GM21390 (cell line): ENCODE measurements around the gene CRADD.
"Not testable (repeated sequence)": the region's sequence is repeated elsewhere in the genome, so short reads cannot be mapped to it uniquely, and the experiment has no call there.

Source experiments
- ATAC-seq: cut with Tn5 transposase; IDR thresholded peaks from one replicate; pipeline ENCODE4 v1.9.1; 2021; ENCODE audit not compliant: unreplicated experiment

CRADD gene

GRCh38 chr12:93705237-93705636 is 28.1 kb downstream of the CRADD start:
- ATAC-seq: no peak

- no peak for ATAC-seq
Measured at GRCh38 chr12:93706387-93706786, 29.2 kb downstream of the CRADD start.

GRCh38 chr12:93706824-93707223 is 29.6 kb downstream of the CRADD start:
- ATAC-seq: no peak

- ATAC-seq: no peak
Measured at GRCh38 chr12:93707836-93708235, 30.7 kb downstream of the CRADD start.

DNA sequence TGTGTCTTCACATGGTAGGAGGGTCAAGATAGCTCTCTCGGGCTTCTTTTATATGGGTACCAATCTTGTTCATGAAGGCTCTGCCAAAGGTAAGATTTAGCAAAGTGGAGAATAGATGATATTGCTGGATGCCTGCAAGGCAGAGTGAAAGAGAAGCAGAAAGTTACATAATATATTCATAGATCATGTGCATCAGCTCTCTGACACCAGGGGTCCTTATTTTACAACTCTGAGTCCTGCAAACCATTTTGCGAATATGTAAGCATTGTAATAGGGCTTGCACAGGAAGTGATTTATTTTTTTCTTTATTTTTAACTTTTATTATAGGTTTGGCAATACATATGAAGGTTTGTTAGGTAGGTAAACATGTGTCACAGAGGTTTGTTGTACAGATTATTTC is 31.8 kb downstream of the CRADD start:
- no peak for ATAC-seq

GRCh38 chr12:93709386-93709785 is 32.2 kb downstream of the CRADD start:
- no peak for ATAC-seq

GRCh38 chr12:93710574-93710926 is 33.4 kb downstream of the CRADD start:
- no peak for ATAC-seq

GRCh38 chr12:93711502-93711901 is 34.3 kb downstream of the CRADD start:
- not testable (repeated sequence) for ATAC-seq

DNA sequence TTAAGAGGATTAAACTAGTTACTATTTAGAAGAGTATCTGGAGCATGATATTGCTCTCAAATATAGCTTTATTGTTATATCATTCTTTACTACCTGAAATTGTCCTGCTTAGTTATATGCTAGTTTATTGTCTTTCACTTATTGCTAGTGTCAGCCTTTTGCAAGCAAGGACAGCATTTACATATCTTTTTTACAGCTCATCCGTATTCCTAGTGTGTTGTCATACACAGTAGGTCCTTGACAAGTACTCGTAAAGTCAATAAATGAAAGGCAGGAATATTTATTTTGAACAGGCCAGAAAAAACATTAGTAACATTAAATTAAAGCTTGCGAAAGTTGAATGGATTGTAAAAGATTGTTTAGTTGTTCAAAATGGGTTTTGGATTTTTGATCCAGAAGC is 35.0 kb downstream of the CRADD start:
- ATAC-seq: no peak

DNA sequence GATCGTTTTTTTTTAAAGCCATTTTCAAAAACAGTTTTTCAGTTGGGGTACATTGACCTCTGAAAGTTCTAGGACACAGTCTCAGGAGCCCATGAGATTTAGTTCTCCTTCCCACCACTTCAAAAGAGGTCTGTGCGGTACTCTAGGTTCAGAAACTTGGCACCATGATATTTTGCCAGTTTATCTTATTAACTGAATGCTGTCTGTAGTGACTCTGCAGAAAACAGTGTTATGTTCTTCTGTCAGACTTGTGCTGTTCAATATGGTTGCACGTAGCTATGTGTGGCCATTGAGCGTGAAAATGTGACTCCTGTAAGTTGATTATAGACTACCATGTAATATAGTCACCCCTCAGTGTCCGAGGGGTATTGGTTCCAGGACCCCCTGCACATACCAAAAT is 35.9 kb downstream of the CRADD start:
- ATAC-seq: no peak

GRCh38 chr12:93713800-93714199 is 36.6 kb downstream of the CRADD start:
- no peak for ATAC-seq

- ATAC-seq: no peak
Measured at GRCh38 chr12:93714382-93714781, 37.2 kb downstream of the CRADD start.

DNA sequence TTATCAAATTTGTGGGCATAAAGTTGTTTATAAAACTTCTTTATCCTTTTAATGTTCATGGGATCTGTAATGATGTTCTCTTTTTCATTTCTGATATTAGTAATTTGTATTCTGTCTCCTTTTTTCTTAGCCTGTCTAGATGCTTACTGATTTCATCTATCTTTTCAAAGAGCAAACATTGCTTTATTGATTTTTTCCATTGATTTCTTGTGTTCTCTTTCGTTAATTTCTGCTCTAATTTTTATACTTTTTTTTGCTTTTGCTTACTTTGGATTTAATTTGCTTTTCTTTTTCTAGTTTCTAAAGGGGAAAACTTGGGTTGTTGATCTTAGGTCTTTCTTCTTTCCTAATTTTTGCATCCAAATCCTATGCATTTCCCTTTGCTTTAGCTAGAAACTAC is 42.5 kb downstream of the CRADD start:
- ATAC-seq: no peak

GRCh38 chr12:93720559-93720958 is 43.4 kb downstream of the CRADD start:
- no peak for ATAC-seq

DNA sequence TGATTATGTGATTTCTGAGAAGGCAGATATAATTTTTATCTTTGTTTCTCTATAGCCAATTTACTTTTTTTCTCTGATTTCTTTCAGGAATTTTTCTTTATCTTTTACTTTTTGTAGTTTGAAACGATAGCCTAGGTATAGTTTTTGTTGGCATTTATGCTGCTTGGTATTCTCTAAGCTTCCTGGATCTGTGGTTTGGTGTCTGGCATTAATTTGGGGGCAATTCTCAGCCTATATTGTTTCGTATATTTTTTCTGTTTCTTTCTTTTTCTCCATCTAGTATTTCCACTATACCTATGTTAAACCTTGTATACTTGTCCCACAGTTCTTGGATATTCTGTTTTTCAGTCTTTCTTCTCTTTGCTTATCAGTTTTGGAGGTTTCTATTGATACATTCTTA is 45.0 kb downstream of the CRADD start:
- ATAC-seq: no peak

DNA sequence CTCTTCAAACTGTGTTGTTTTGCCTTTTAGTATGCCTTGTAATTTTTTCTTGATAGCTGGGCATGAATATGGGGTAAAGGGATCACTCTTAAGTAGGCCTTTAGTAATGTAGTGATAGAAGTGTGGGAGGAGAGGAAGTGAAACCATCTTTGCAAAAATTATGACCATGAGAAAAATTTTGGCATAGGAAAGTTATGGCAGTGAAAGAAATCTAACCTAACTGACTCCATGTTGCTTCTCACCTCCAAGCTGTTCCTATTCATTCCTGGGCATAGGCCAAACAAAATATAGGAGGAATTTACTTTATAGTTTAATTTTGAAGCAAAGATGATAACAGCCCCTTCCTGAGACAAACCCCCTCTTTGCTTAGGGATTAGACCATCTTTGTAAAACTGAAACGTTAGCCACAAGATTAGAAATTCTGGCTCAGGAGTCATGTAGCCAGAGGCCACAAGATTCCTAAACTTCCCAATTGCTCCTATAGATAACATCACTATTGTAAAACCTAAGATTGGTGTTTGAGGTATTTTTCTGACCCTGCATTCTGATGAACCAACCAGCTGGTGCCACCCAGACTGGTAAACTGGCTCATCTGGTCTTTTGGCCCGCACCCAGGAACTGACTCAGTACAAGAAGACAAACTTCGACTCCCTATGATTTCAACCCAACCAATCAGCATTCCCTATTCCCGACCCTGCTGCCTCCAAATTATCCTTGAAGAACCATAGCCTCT is 45.8 kb downstream of the CRADD start:
- no peak for ATAC-seq

- ATAC-seq: no peak
Measured at GRCh38 chr12:93723568-93723930, 46.4 kb downstream of the CRADD start.

DNA sequence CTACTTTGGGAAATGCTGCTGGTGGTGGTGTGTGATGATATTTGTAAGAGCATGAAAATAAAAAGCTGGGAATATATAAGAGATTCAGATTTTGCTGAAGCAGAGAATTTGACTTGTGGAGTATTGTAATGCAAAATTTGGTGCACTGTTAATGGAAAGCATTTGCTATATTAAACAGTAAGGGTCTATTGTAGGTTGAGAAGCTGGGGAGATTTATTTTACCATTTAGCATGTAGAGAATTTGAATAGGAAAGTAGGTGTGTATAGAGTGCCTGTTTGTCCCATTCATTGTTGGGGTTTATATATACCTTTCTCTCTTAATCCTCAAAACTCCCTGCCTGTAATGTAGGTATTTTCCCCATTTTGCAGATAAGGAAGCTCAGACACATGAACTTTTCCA is 48.4 kb downstream of the CRADD start:
- ATAC-seq: no peak

GRCh38 chr12:93727195-93727811 is 50.1 kb downstream of the CRADD start:
- ATAC-seq: no peak

GRCh38 chr12:93727911-93728310 is 50.7 kb downstream of the CRADD start:
- ATAC-seq: no peak

DNA sequence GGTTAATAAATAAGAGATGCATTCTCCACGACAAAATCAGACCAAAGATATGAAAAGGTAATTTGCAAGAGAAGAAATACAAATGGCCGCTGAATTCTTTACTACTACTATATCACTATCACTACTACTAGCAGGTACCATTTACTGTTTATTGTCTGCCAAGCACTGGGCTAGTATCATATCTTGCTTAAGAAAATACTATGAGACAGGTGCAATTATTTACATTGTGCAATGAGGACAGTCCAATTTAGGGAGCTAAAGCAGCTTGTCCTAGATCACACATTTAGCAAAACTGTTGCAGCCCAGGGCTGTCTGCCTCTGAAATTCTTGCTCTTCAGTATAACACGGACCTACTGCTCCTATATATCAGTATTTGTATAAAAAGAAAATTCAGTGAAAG is 52.8 kb downstream of the CRADD start:
- ATAC-seq: no peak

- ATAC-seq: no peak
Measured at GRCh38 chr12:93733358-93733757, 56.2 kb downstream of the CRADD start.

DNA sequence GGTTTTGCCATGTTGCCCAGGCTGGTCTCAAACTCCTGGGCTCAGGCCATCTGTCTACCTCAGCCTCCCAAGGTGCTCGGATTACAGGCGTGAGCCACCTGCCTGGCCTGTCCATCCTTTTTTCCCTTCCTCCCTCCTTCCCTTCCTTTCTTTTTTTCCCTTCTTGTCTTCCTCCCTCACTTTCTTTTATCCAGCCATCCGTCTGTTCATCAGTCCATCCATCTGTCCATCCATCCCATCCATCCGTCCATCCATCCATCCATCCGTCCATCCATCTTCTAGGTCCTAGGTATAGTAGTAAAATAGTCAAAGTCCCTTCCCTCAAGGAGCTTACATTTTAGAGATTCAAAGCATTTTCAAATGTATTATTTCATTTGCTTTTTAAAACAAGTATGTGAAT is 56.8 kb downstream of the CRADD start:
- ATAC-seq: no peak
